ENCODE measurements around the gene GLTP. TPM values are rescaled to one million over a fixed set of nuclear protein-coding genes. Genes with fewer than 3 reads are reported as not detected.

GLTP gene
- total and polyA plus RNA-seq, 2 donors from 2014 or later, result 45.9 to 56.4 TPM

GRCh38 chr12:109921982-109922381 is 41.6 kb upstream of the GLTP start:
- DNase-seq (no peak), FAIRE-seq (no peak)
- no peaks in the 10 kb centered on the region for H3K4me1 ChIP-seq (ENCODE audit: control insufficient read depth in 2 of 3, insufficient read depth in 2 of 3, low read depth in 1 of 3, low read length in 3 of 3)
- no peak overlapping the region for H3K9ac ChIP-seq (ENCODE audit: low read length in 3 of 3)
- intact Hi-C loops (cut with DNase I), result no loop called here
- no peaks in the 10 kb centered on the region for H3K27me3 ChIP-seq (ENCODE audit: control insufficient read depth, insufficient read depth, low read length)
- no peak overlapping the region for H3K27ac ChIP-seq (ENCODE audit: low read depth in 2 of 2, low read length in 2 of 2)
- no peak for TF ChIP-seq CTCF (IDR thresholded peaks at IDR 0.05; ENCODE audit: borderline replicate concordance, extremely low read depth, insufficient read depth)
- no peak overlapping the region for H3K4me3 ChIP-seq (ENCODE audit: low read length in 3 of 3)
- H3K36me3 ChIP-seq (ENCODE audit: control insufficient read depth in 2 of 3, insufficient read depth in 3 of 3, low read length in 3 of 3), result peaks cover 2 to 11% (median 10%) of the 10 kb centered on the region in 3 donors
- no peaks in the 10 kb centered on the region for H3K9me3 ChIP-seq (ENCODE audit: control insufficient read depth in 2 of 3, insufficient read depth in 1 of 3, low read length in 3 of 3)

GRCh38 chr12:109920261-109920780 is 40.0 kb upstream of the GLTP start:
- H3K4me3 ChIP-seq (ENCODE audit: low read length in 3 of 3), result no peak overlapping the region
- no peaks in the 10 kb centered on the region for H3K9me3 ChIP-seq (ENCODE audit: control insufficient read depth in 2 of 3, insufficient read depth in 1 of 3, low read length in 3 of 3)
- DNase-seq (no peak), FAIRE-seq (no peak)
- H3K27ac ChIP-seq (ENCODE audit: low read depth in 2 of 2, low read length in 2 of 2), result no peak overlapping the region
- no peak for TF ChIP-seq CTCF (IDR thresholded peaks at IDR 0.05; ENCODE audit: borderline replicate concordance, extremely low read depth, insufficient read depth)
- no peak overlapping the region for H3K9ac ChIP-seq (ENCODE audit: low read length in 3 of 3)
- intact Hi-C loops (cut with DNase I), result no loop called here
- H3K36me3 ChIP-seq (ENCODE audit: control insufficient read depth in 2 of 3, insufficient read depth in 3 of 3, low read length in 3 of 3), result peaks cover 2 to 18% (median 15%) of the 10 kb centered on the region in 3 donors
- H3K27me3 ChIP-seq (ENCODE audit: control insufficient read depth, insufficient read depth, low read length), result no peaks in the 10 kb centered on the region
- H3K4me1 ChIP-seq (ENCODE audit: control insufficient read depth in 2 of 3, insufficient read depth in 2 of 3, low read depth in 1 of 3, low read length in 3 of 3), result no peaks in the 10 kb centered on the region

- intact Hi-C loops (cut with DNase I), result no loop called here
- DNase-seq (no peak), FAIRE-seq (no peak)
- Histone ChIP-seq H3K9me3 (ENCODE audit: control insufficient read depth in 2 of 3, insufficient read depth in 1 of 3, low read length in 3 of 3) (no peaks in the 10 kb centered on the region), H3K4me3 (ENCODE audit: low read length in 3 of 3) (no peak overlapping the region), H3K27ac (ENCODE audit: low read depth in 2 of 2, low read length in 2 of 2) (no peak overlapping the region), H3K27me3 (ENCODE audit: control insufficient read depth, insufficient read depth, low read length) (no peaks in the 10 kb centered on the region), H3K36me3 (ENCODE audit: control insufficient read depth in 2 of 3, insufficient read depth in 3 of 3, low read length in 3 of 3) (peaks cover 2 to 27% (median 21%) of the 10 kb centered on the region in 3 donors), H3K9ac (ENCODE audit: low read length in 3 of 3) (no peak overlapping the region), H3K4me1 (ENCODE audit: control insufficient read depth in 2 of 3, insufficient read depth in 2 of 3, low read depth in 1 of 3, low read length in 3 of 3) (no peaks in the 10 kb centered on the region)
- TF ChIP-seq CTCF (IDR thresholded peaks at IDR 0.05; ENCODE audit: borderline replicate concordance, extremely low read depth, insufficient read depth), result no peak
Measured at GRCh38 chr12:109919456-109919855, 39.1 kb upstream of the GLTP start.

GRCh38 chr12:109916045-109916444 is 35.7 kb upstream of the GLTP start:
- no peaks in the 10 kb centered on the region for H3K9me3 ChIP-seq (ENCODE audit: control insufficient read depth in 2 of 3, insufficient read depth in 1 of 3, low read length in 3 of 3)
- H3K4me3 ChIP-seq (ENCODE audit: low read length in 3 of 3), result no peak overlapping the region
- peaks cover 2 to 34% (median 28%) of the 10 kb centered on the region in 3 donors for H3K36me3 ChIP-seq (ENCODE audit: control insufficient read depth in 2 of 3, insufficient read depth in 3 of 3, low read length in 3 of 3)
- no peak for DNase-seq
- no peak for FAIRE-seq
- intact Hi-C loops (cut with DNase I), result no loop called here
- no peak overlapping the region for H3K27ac ChIP-seq (ENCODE audit: low read depth in 2 of 2, low read length in 2 of 2)
- TF ChIP-seq CTCF (IDR thresholded peaks at IDR 0.05; ENCODE audit: borderline replicate concordance, extremely low read depth, insufficient read depth), result no peak
- H3K27me3 ChIP-seq (ENCODE audit: control insufficient read depth, insufficient read depth, low read length), result no peaks in the 10 kb centered on the region
- no peaks in the 10 kb centered on the region for H3K4me1 ChIP-seq (ENCODE audit: control insufficient read depth in 2 of 3, insufficient read depth in 2 of 3, low read depth in 1 of 3, low read length in 3 of 3)
- H3K9ac ChIP-seq (ENCODE audit: low read length in 3 of 3), result no peak overlapping the region

Data from kidney (tissue), 14 donors.